ENCODE measurements around the gene SLC16A11. TPM values are rescaled to one million over a fixed set of nuclear protein-coding genes. Genes with fewer than 3 reads are reported as not detected.

Gene SLC16A11
- total RNA-seq, 1 donor from 2014 or later, result 0.38 TPM

- intact Hi-C loops (cut with micrococcal nuclease), result loop anchor here (5.0 kb wide), 1 partner anchor 92 kb away; no protein-coding TSS in a partner anchor
- Histone ChIP-seq H3K9me3 (replicated peaks) (no peaks in the 10 kb centered on the region), H3K27ac (replicated peaks) (no peak overlapping the region), H3K4me3 (no peak overlapping the region), H3K27me3 (ENCODE audit: low read depth) (no peaks in the 10 kb centered on the region), H3K36me3 (peaks cover 50% of the 10 kb centered on the region), H3K4me1 (peaks cover 1% of the 10 kb centered on the region)
- DNase-seq, result no peak
- peak; percentile 79 for TF ChIP-seq CTCF (IDR thresholded peaks at IDR 0.05; ENCODE audit: borderline replicate concordance)
Measured at GRCh38 chr17:7004398-7005253, 39.3 kb downstream of the SLC16A11 start.

GRCh38 chr17:7003745-7004144, 40.1 kb downstream of the SLC16A11 start:
- no peak for TF ChIP-seq CTCF (IDR thresholded peaks at IDR 0.05; ENCODE audit: borderline replicate concordance)
- H3K4me1 ChIP-seq, result no peaks in the 10 kb centered on the region
- H3K36me3 ChIP-seq, result peaks cover 55% of the 10 kb centered on the region
- H3K27ac ChIP-seq (replicated peaks), result no peak overlapping the region
- H3K27me3 ChIP-seq (ENCODE audit: low read depth), result no peaks in the 10 kb centered on the region
- intact Hi-C loops (cut with micrococcal nuclease), result loop anchor here (5.0 kb wide), 1 partner anchor 91 kb away; no protein-coding TSS in a partner anchor
- no peaks in the 10 kb centered on the region for H3K9me3 ChIP-seq (replicated peaks)
- H3K4me3 ChIP-seq, result no peak overlapping the region
- DNase-seq, result no peak

GRCh38 chr17:7002288-7003047, 41.4 kb downstream of the SLC16A11 start:
- H3K27ac ChIP-seq (replicated peaks), result no peak overlapping the region
- H3K4me1 ChIP-seq, result no peaks in the 10 kb centered on the region
- no peak for TF ChIP-seq CTCF (IDR thresholded peaks at IDR 0.05; ENCODE audit: borderline replicate concordance)
- no peak for DNase-seq
- no peaks in the 10 kb centered on the region for H3K27me3 ChIP-seq (ENCODE audit: low read depth)
- intact Hi-C loops (cut with micrococcal nuclease), result loop anchor here (5.0 kb wide), 1 partner anchor 90 kb away; no protein-coding TSS in a partner anchor
- no peak overlapping the region for H3K4me3 ChIP-seq
- H3K36me3 ChIP-seq, result peaks cover 56% of the 10 kb centered on the region
- no peaks in the 10 kb centered on the region for H3K9me3 ChIP-seq (replicated peaks)

GRCh38 chr17:7001318-7001961, 42.5 kb downstream of the SLC16A11 start:
- TF ChIP-seq CTCF (IDR thresholded peaks at IDR 0.05; ENCODE audit: borderline replicate concordance), result peak; percentile 56
- intact Hi-C loops (cut with micrococcal nuclease), result loop anchor here (5.0 kb wide), 1 partner anchor 89 kb away; no protein-coding TSS in a partner anchor
- no peaks in the 10 kb centered on the region for H3K27me3 ChIP-seq (ENCODE audit: low read depth)
- H3K9me3 ChIP-seq (replicated peaks), result no peaks in the 10 kb centered on the region
- peaks cover under 1% of the 10 kb centered on the region for H3K4me1 ChIP-seq
- DNase-seq, result no peak
- no peak overlapping the region for H3K4me3 ChIP-seq
- H3K27ac ChIP-seq (replicated peaks), result no peak overlapping the region
- H3K36me3 ChIP-seq, result peaks cover 56% of the 10 kb centered on the region

- H3K4me1 ChIP-seq, result peaks cover 13% of the 10 kb centered on the region
- intact Hi-C loops (cut with micrococcal nuclease), result no loop called here
- no peak overlapping the region for H3K27ac ChIP-seq (replicated peaks)
- H3K9me3 ChIP-seq (replicated peaks), result no peaks in the 10 kb centered on the region
- no peak overlapping the region for H3K4me3 ChIP-seq
- peaks cover 56% of the 10 kb centered on the region for H3K36me3 ChIP-seq
- no peak for DNase-seq
- H3K27me3 ChIP-seq (ENCODE audit: low read depth), result no peaks in the 10 kb centered on the region
- no peak for TF ChIP-seq CTCF (IDR thresholded peaks at IDR 0.05; ENCODE audit: borderline replicate concordance)
Measured at GRCh38 chr17:6998855-6999508, 44.9 kb downstream of the SLC16A11 start.

Data from left ventricle myocardium inferior (tissue), 1 donor.